CD4-positive, alpha-beta T cell treated with Interleukin-4 for 4 hours (primary cell): ENCODE data around the gene KIF26B.

ENCODE experiments used
- DNase-seq: peaks from one replicate; pipeline ENCODE4 v3.0.0-alpha.2; 2020

KIF26B gene

GRCh38 chr1:245211035-245211749 lies 56.4 kb downstream of the KIF26B start:
- no peak for DNase-seq

DNA sequence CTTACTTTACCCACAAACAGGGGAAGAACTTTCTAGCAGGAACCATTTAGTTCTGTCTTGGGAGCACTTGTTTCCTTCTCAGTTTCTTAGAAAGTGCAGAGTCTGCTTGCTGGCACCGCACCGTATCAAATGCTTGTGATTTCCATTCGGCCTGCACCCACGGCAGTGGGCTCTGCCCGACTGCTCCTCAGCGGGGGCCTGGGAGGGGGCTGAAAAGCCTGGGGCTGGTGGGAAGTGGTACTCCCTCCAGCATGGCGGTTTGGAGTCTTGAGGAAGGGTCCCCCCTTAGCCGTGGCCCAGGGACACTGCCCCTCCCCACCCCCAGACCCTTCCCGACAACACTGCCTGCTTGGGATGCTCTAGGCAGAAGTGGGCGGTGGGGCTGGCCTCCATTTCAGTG lies 57.0 kb downstream of the KIF26B start:
- no peak for DNase-seq

DNA sequence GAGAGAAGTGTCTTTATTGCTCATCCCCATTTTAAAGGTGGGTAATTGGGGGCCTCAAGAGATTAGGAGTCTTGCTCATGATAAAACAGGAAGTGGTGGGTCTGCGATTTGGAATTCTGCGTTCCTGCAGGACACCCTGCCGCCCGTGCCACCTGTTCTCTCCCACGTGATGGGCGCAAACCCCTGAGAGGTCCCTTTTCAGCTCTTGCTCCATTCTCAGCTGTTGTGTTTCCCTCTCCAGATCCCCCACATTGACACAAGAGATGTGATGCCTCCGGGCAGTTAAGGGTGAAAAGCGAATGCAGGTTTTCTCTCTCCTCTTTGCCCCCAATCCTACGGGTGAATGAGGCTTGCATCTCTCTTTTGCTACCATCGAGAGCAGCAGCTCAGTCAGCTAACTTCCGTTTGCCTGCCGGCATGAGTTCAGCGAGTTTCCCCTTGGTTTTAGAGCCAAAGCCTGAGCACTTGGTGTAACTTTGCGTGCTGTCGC lies 57.5 kb downstream of the KIF26B start:
- no peak for DNase-seq

DNA sequence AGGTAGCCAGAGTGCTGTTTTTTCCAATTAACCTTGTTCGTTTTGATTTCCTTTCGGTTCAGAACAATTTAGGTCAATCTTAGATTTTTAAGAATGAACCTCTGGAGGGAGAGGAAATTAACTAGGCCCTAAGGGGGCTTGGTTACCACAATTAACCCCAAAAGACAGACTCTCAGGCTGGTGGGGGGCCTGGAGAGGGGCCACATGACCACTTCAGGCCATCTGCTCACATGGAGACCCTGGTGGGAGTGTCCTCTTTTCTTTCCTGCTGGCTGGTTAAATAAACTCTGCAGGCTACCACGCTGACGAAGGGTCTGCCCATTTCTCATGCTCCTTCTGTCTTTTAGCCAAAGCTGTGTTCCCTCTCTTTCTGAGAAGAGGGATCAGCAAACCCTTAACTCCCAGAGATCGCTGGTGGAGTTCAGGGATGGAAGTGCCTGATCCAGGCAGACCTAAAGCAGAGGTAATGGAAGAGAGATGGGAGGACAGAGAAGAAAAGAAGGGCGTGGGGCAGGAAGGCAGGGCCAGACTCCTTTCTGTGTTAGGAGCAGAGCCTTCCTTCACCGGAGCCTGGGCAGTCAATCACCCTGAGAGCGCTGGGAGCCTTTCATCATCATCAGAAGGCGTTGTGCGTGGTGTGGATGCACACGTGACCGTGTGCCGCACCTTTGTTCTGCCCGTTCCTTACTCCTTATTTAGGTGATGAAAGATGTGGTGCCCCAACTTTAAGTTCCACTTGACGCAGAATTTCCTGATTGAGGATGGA lies 58.5 kb downstream of the KIF26B start:
- no peak for DNase-seq

GRCh38 chr1:245215071-245215470 lies 60.3 kb downstream of the KIF26B start:
- no peak for DNase-seq

DNA sequence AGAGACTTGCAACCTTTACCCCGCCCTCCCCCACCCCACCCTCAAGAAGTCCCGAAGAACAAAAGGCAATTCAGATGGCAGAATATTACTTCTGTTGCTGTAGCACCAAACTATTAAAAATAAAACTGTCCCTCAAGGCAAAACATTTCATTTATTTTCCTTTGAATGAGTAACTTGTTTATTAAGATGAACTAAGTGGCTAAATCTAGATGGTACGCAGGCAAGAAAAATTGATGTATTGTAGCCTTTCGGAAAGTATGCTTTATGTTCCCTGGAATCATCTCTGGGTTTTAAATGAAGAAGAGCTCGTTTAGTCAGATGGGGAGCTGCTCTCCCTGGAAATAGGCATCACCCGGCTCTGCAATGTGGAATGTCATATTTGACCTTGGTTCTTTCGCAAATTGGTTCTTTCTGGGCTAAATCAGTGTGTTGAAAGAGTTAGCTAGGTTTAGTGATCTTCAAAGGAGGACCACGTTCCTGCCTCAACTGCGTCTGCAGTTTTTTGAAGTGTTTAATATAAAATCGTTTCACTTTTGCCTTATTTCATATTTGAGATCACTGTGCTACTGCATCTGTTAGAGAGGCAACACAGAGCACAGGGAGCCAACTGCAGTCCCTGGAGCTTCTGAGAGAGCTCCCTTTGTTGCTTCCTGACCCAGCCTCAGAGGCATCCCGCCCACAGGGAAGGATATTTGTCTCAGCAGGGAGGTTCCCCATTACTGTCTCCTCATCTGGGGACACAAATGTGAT lies 61.8 kb downstream of the KIF26B start:
- DNase-seq, result no peak

- no peak for DNase-seq
These were observed 63.2 kb downstream of the KIF26B start for GRCh38 chr1:245217853-245218608.

- no peak for DNase-seq
These were observed 65.7 kb downstream of the KIF26B start for GRCh38 chr1:245220381-245220985.

GRCh38 chr1:245221805-245222204 lies 67.0 kb downstream of the KIF26B start:
- no peak for DNase-seq

DNA sequence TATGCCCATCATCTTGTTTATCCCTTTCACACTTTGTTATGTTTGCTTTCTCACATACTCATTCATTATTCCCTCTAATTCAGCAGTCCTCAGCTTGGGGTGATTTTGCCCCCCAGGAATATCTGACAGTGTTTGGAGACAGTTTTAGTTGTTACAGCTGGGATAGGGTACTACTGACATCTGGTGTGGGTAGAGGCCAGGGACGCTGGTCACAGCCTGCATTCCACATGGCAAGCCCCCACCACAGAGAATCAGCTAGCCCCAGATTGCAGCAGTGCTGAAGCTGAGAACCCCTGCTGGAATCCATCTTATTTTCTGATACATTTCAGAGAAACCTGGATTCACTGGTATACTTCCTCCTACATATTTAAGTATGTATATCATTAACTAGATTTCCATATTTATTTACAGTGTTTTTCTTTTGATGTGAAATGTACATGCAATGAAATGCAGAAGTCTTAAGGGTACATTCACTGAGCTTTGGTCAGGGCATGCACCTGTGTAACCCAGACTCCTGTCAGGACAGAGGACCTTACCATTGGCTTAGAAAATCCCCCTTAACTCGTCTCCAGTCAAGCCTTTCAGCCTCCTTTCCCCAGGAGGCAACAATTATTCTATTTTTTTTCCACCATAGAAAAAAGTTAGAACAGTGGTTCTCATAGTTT lies 68.3 kb downstream of the KIF26B start:
- DNase-seq, result no peak

DNA sequence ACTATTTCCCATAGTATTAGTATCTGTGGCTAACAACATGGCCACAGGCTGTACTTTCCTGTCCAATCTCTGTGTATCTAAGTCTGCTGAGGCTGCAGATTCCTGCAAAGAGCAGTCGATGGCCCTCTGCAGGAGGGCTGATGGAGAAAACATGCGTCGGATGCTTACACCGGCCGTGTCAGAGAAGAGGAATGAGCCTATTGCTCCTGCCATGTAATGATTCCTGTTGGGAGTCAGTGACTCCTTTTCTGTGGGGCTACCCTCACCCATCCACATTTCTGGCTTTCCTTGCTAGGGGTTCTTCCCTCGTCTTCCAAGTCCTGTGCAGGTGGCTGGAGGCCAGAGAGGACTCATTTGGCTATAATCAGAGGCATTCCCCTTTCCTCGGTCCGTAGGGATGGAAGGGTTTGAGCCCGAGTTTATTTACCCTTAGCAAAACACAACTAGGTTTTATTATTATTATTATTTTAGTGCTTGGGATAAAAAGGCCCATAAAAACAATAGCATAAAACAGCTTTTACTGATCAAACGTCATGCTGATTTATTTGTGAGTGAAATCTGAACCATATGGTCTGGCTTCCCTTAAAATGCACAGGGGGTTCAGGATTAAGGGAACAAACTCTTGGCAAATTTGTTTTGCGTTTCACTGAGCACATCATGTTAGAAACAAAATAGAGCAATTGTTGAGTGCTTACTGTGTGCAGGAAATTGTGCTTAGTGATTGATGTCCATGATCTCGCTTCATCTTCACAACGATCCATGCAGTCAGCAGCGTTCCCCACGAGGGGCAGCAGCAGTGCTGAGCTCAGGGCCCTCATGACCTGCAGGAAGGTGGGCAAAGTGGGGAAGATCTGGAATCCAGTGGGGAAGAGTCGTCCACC lies 70.8 kb downstream of the KIF26B start:
- no peak for DNase-seq

DNA sequence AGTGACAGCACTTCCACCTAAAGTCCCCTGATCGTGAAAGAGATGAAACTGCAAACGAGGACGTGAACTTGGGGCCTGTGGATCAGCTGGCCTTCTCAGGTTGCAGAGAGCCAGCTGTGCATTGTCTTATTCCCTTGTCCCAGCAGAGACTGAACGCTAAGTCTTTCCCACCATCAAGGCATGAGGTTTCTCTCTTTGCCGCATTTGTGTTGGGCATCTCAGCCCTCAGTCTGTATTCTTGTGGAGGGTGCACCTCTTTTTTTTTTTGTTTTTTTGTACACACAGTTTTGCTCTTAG lies 71.4 kb downstream of the KIF26B start:
- DNase-seq, result no peak

GRCh38 chr1:245229051-245229450 lies 74.3 kb downstream of the KIF26B start:
- no peak for DNase-seq

GRCh38 chr1:245232931-245233330 lies 78.1 kb downstream of the KIF26B start:
- no peak for DNase-seq

GRCh38 chr1:245234217-245235081 lies 79.7 kb downstream of the KIF26B start:
- no peak for DNase-seq

- DNase-seq, result no peak
These were observed 80.4 kb downstream of the KIF26B start for GRCh38 chr1:245235156-245235555.

- DNase-seq, result no peak
These were observed 85.9 kb downstream of the KIF26B start for GRCh38 chr1:245240648-245241165.

- no peak for DNase-seq
These were observed 86.8 kb downstream of the KIF26B start for GRCh38 chr1:245241526-245242130.

- no peak for DNase-seq
These were observed 88.2 kb downstream of the KIF26B start for GRCh38 chr1:245242989-245243388.
